NCI-H1930 (cell line): Measurements from ENCODE around the gene CNPY4.
"Not testable (repeated sequence)": the region's sequence is repeated elsewhere in the genome, so short reads cannot be mapped to it uniquely, and the experiment has no call there.

Source experiments
- DNase-seq, 2 experiments: peaks; one replicate each; lab custom pipeline; 2025; lab: John Stamatoyannopoulos, UW

CNPY4 gene

DNA sequence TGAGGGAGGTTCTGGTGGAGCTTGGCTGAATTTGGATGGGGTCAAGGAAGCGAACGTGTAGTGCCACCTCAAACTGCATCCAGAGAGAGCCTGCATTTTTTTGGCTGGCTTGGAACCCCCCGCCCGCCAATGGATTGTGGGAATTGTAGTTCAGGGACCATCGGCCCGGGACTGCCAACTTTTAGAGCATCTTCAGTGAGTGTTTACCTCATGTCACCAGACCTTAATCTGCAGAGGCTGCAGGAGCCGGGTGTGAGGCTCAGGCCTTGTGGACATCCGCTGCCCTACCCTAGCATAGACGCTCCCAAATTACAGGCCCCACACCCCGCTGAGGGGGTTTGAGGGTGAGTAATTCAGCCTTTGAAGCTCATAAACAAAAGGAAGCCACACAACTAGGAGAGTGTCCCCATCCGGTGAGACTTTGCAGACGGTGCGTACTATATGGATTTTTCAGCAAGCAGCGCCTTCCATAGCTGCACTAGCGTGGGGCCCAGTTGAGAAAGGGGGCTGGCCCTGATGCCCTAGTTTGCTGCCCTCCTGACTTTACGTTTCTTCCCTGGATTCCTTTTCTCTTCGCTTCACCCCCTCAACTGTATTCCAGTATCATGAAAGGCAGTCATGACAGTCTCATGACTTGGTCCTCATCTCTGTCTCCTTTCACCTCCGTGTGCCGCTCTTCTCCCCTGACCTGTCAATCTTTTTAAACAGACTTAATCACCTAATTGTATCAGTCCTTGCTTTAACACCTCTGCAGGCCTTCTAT, 717 bp downstream of the CNPY4 start:
- DNase-seq, result peak in 1 of 2 experiments; percentile 52

- no peak for DNase-seq
These were observed 1.3 kb downstream of the CNPY4 start for GRCh38 chr7:100120733-100121036.

DNA sequence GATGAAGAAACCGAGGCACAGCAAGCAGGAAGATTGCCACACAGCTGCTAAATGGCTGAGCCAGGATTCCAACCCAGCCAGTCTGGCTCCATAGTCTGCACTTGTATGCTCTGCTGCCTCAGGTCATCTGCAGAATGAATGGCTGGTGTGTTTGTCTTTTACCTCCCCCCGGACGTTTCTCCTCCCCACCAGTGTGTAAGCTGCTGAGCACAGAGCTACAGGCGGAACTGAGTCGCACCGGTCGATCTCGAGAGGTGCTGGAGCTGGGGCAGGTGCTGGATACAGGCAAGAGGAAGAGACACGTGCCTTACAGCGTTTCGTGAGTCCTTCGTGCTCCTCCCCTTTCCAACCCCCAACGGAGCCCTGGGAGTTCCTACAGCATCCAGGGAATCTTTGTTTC, 2.6 kb downstream of the CNPY4 start:
- no peak for DNase-seq

DNA sequence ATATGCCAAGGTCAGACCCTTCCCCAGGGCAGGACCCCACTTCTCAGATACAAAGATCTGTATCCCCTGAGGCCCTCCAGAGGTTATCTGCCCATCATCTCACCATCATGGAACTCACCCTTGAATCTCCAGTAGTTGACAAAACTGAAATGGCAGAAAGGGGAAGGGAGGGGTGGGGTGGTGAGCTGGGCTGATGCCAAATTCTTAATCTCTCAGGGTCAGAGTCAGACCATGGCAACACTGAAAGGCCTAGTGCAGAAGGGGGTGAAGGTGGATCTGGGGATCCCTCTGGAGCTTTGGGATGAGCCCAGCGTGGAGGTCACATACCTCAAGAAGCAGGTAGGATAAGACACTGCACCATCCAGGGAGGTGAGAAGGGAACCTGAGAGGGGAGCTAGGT, 3.1 kb downstream of the CNPY4 start:
- no peak for DNase-seq

DNA sequence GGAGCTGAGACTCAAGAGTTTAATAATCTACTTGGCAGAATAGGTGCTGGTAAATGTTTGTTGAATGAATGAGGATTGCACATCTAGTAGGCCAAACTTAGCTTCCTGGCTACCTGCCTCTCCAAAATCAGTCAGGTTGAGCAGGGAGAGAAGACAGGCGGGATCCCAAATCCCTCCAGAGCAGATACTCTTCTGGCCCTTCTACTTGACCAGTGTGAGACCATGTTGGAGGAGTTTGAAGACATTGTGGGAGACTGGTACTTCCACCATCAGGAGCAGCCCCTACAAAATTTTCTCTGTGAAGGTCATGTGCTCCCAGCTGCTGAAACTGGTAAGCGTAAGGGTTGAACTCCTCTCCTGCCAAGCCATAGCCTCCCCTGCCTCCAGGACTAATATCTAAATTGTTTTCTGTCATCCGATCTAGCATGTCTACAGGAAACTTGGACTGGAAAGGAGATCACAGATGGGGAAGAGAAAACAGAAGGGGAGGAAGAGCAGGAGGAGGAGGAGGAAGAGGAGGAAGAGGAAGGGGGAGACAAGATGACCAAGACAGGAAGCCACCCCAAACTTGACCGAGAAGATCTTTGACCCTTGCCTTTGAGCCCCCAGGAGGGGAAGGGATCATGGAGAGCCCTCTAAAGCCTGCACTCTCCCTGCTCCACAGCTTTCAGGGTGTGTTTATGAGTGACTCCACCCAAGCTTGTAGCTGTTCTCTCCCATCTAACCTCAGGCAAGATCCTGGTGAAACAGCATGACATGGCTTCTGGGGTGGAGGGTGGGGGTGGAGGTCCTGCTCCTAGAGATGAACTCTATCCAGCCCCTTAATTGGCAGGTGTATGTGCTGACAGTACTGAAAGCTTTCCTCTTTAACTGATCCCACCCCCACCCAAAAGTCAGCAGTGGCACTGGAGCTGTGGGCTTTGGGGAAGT, 5.1 kb downstream of the CNPY4 start:
- no peak for DNase-seq

DNA sequence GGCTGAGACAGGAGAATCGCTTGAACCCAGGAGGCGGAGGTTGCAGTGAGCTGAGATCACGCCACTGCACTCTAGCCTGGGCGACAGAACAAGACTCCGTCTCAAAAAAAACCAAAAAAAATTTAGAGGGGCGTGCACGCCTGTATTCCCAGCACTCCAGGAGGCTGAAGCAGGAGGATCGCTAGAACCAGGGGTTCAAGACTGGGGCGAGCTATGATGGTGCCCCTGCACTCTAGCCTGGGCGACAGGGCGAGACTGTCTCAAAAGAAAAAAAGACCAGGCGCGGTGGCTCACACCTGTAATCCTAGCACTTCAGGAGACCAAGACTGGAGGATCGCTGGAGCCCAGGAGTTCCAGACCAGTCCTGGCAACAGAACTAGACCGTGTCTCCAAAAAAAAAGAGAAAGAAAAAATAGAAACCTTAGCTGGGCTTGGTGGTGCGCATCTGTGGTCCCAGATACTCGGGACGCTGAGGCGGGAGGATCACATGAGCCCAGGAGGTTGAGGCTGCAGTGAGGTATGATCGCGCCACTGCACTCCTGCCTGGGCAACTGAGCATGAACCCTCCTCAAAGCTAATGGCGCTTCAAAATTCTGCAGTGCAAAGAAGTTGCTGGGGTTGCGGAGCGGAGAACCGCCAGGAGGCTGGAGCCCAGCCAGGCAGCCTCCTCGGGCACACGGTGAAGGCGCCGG, 7.0 kb downstream of the CNPY4 start:
- DNase-seq, result no peak

DNA sequence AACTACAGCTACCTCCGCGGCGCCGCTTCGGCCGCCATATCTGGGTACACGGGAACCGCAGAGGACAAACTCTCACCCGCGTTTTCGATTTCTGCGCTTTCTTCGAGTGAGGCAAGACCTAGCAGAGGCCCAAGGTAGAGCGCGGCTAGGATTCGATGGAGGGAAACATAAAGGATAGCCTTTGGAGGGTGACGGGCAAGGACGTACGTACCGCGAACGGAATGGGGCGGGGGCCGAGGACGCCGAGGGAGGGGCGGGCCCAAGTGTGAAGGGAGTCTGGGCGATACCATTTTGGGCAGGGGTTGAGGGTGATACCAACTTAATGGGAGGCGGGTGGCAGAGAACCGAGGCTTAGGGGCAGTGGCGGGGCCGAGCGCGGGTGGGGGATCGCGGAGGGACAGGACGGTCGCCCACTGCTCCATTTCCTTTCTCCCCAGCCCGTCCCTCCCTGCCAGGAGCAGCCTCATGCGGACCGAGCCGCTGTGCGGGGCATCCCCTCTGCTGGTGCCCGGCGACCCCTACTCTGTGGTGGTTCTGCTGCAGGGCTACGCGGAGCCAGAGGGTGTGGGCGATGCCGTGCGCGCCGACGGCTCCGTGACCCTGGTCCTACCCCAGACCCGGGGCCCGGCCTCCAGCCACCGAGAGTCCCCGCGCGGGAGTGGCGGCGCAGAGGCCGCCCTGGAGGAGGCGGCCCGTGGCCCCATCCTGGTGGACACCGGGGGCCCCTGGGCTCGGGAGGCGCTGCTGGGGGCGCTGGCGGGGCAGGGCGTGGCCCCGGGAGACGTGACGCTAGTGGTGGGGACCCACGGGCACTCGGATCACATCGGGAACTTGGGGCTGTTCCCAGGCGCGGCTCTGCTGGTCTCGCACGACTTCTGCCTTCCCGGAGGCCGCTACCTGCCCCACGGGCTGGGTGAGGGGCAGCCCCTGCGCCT, 7.8 kb downstream of the CNPY4 start, which contains the start of gene MBLAC1:
Gene MBLAC1 (plus strand): TSS at position 37 of the 935 bp plus-strand sequence. CDS start 429 bp downstream, at position 466.
- peak; percentile 81 to 91 for DNase-seq

DNA sequence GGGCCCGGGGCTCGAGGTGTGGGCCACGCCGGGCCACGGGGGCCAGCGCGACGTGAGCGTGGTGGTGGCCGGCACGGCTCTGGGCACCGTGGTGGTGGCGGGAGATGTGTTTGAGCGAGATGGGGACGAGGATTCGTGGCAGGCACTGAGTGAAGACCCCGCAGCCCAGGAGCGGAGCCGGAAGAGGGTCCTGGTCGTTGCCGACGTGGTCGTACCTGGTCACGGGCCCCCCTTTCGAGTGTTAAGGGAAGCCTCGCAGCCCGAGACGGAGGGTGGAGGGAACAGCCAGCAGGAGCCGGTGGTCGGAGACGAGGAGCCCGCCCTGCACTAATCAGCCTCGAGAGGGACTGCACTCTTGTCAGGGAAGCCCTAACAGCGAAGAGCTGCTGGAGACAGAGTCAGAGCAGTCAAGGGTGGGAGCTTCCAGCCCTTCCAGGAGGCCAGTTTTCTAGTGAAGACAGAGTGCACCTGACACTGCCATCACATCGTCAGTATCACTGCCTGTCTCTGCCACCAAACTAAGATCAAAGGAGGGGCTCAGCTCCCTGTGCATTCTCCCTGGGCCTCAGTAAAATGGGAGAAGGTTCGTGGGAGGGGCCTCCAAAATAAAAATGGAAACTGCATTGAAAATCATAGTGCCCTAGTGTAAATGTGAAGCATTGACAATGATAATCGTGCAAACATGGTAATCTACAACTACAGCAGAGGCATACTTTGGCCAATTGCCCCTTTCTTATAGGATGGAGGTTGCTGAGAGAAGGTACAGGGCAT, 8.6 kb downstream of the CNPY4 start:
- DNase-seq, result peak in 1 of 2 experiments; percentile 7

- no peak for DNase-seq
These were observed 9.2 kb downstream of the CNPY4 start for GRCh38 chr7:100128637-100128963.

- DNase-seq, result not testable (repeated sequence)
These were observed 10.8 kb downstream of the CNPY4 start for GRCh38 chr7:100130220-100130607.

DNA sequence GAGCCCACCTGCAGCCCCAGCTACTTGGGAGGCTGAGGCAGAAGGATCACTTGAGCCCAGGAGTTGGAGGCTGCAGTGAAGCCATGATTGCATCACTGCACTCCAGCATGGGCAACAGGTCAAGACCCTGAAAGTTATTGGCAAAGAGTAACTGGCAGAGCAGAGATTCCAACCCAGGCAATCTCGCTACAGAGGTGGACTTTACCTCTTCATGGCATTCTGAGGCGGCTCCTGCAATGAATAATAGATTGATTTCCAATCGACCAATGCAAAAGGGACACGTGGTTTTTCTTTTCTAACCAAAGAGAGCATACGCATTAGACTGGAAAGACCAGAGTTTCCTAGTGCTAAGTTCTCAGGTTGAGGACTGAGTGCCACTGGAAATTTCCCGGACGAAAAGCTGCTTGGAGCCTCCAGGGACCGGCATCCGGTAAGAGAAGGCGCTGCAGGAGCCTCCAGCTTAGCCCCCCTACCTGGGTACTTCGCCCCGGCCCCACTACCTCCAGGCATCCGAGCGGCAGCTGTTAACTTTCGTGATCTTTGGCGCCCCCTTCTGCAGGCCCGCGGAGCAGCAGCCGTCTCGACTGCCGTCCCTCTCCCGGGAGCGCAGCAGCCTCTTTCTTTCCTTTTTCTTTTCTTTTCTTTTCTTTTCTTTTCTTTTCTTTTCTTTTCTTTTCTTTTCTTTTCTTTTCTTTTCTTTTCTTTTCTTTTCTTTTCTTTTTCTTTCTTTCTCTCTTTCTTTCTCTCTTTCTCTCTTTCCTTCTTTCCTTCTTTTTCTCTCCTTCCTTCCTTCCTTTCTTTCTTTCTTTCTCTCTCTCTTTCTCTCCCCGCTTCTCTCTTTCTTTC, 11.4 kb downstream of the CNPY4 start:
- peak; percentile 64 to 80 for DNase-seq

DNA sequence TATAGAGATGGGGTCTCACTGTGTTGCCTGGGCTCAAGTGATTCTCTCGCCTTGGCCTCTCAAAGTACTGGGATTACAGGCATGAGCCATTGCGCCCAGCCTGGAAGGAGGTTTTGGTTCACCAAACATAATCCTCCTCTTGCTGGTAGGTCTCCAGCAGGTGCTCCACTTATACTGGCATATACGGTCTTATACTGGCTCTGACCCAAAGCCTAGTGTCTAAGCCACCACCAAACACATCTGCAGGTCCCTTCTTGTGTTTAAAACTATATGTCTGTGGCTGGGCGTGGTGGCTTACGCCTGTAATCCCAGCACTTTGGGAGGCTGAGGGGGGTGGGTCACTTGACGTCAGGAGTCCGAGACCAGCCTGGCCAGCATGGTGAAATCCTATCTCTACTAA, 12.7 kb downstream of the CNPY4 start:
- DNase-seq, result no peak

DNA sequence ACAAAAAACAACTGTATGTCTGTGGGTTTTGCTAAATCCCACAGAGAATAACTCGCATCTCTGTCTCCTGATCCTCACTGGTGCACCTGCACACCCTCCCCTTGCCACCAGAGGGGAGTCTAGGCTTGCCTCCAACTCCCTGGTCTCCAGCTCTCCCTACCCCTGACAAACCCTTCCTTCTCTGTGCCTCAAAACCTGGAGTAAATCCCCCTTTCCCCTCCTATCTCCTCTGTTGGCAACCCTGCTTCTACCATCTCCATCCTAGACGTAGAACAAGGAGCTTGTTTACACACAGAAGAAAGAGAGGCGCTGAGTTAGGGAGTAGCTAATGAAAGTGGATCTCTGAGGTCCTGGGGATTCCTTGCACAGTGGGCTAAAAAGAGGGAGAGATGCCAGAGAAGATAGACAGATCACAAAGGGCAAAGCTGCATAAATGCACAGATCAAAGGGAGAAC, 13.3 kb downstream of the CNPY4 start:
- peak; percentile 18 to 52 for DNase-seq

GRCh38 chr7:100137851-100138760, 18.7 kb downstream of the CNPY4 start:
- DNase-seq, result no peak

GRCh38 chr7:100141555-100141949, 22.1 kb downstream of the CNPY4 start:
- DNase-seq, result no peak

DNA sequence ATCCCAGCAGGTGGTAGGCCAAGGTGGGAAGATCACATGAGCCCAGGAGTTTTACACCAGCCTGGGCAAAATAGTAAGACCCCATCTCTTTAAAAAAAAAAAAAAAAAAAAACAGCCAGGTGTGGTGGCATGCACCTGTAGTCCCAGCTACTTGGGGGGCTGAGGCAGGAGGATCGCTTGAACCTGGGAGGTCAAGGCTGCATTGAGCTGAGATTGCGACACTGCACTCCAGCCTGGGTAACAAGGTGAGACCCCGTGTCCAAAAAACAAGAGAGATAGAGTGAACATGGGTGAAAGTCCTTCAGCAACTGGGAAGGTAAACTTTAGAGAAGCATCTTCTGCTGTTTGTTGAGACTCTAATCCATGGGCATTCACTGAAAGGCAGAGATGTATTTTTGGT, 23.0 kb downstream of the CNPY4 start:
- DNase-seq, result no peak

DNA sequence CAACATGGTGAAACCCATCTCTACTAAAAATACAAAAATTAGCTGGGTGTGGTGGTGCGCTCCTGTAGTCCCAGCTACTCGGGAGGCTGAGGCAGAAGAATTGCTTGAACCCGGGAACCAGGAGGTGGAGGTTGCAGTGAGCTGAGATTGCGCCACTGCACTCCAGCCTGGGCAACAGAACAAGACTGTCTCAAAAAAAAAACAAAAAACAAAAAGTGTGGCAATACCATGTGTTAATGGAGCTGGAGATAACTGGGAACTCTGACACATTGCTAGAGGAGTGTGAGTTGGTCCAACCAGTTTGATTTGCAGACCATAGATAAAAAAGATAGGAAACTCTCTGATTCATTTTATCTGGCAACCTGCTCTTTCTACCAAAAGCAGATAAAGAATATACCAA, 26.9 kb downstream of the CNPY4 start:
- DNase-seq, result not testable (repeated sequence)

- no peak for DNase-seq
These were observed 27.8 kb downstream of the CNPY4 start for GRCh38 chr7:100147278-100147677.

- no peak for DNase-seq
These were observed 28.8 kb downstream of the CNPY4 start for GRCh38 chr7:100148225-100148558.
